ENCODE data around the gene PIANP.

The PIANP gene

DNA sequence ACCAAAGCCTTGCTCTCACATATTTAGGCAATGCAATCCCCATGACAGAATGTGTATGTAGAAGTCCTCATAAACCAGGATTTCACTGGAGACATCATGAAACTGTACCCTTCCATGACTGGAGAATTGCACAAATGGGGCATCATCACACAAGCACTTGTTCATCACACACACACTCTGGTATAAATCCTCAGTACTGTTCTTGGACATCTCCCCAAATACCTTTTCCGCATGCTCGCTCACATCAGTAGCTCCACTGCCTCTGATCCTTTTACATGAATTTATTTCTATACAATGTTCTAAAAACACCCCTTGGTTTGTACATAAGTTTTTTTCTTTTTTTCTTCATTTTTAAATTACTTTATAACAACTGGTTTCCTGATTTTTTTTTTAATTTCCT lies 34.4 kb downstream of the PIANP start:
- no peak for DNase-seq

DNA sequence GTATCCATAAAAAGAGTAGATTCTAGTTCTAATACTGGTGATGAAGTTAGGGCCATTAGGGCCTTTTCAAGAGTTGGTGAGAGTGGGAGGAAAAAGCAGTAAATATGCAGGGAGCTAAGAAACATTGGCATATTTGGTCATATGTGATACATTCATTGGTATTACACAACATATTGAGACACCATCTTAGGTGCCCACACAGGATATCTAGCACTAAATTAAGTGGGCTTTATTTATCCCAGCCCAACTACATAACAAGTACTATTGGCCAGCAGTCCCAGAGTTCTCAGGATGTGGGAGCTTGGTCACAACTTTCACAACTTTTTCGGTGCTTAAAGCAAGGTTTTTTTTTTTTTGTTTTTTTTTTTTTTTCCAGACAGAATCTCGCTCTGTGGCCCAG lies 35.7 kb downstream of the PIANP start:
- DNase-seq: no peak

- DNase-seq: peak; percentile 98
These were observed 37.5 kb downstream of the PIANP start, which contains the start of gene ING4 for GRCh38 chr12:6662906-6663742. Gene ING4, minus strand, starts transcription at chr12:6663119. Its CDS starts 18 bp downstream, at chr12:6663101.

GRCh38 chr12:6662602-6662905 lies 38.1 kb downstream of the PIANP start:
- DNase-seq: peak; percentile 32

GRCh38 chr12:6653987-6654386 lies 46.6 kb downstream of the PIANP start:
- DNase-seq: no peak

GRCh38 chr12:6653342-6653741 lies 47.3 kb downstream of the PIANP start:
- no peak for DNase-seq

GRCh38 chr12:6652391-6652790 lies 48.2 kb downstream of the PIANP start:
- DNase-seq: no peak

GRCh38 chr12:6650832-6651231 lies 49.8 kb downstream of the PIANP start:
- no peak for DNase-seq

GRCh38 chr12:6647083-6647604 lies 53.5 kb downstream of the PIANP start, which contains the start of gene ACRBP:
Gene ACRBP, minus strand, starts transcription at chr12:6647432. Its CDS starts 66 bp downstream, at chr12:6647366.
- DNase-seq: no peak

DNA sequence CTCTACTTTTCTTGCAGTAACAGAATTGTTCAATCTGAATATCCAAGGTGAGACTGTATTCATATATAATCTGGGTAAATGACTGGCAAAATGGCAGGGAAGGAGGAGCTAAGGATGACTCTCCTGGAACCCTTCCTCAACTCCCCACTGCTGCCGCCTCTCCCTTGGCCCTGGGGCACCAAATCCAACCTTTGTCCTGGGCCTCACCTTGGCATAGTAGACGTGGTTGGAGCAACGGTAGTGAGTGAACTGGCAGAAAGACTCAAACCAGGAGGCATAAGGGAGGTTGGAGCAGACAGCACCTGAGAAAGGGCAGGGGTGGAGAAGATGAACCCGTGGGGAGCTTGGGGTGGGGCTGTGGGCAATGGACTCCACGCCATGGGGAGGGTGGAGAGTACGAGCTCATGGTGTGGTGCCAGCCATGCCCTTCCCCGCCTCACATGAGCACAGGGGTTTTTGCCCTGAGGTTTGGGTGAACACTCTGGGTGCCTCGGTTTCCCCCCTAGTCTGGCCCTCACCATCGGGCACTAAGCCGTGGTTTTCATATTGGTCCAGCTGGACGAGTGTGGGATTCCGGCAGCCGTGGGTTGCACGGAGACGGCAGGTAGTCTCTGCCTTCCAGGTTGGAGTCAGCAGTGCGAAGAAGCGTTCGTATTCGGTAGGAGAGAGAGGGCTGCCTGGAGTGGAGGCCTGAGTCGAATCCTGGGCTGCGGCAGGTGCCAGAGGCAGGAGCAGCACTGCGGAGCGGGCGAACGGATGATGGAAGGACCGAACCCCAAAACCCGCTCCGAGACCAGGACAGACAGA lies 54.1 kb downstream of the PIANP start:
- no peak for DNase-seq

- DNase-seq: no peak
These were observed 55.7 kb downstream of the PIANP start for GRCh38 chr12:6644903-6645302.

DNA sequence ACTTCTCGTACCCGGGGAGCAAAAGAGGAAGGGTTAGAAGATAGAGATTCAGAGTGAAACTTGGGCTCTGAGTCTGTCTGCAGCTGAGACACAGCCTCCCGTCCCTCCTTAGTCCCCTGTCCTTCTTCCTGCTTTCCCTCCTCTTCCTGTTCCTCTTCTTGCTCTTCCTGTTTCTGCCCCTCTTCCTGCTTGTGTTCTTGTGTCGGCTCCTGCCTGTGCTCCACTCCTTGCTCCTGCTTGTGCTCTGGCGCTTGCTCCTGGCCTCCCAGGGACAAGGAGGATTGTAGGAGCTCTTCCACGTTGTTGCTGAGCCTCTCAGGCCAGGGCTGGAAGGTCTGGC lies 56.4 kb downstream of the PIANP start:
- DNase-seq: no peak

Measured in NCI-H1092 (cell line).